Measurements from ENCODE around the gene PLPP3.

PLPP3 gene

GRCh38 chr1:56481140-56481694, 98.1 kb downstream of the PLPP3 start:
- no peaks in the 10 kb centered on the region for H3K36me3 Mint-ChIP-seq (ENCODE audit: low read depth)
- intact Hi-C loops (cut with micrococcal nuclease) = no loop called here
- no peaks in the 10 kb centered on the region for H3K9me3 Mint-ChIP-seq
- H3K4me1 Mint-ChIP-seq (ENCODE audit: low read depth) = peaks cover 25% of the 10 kb centered on the region
- no peak overlapping the region for H3K27ac Mint-ChIP-seq
- H3K4me3 Mint-ChIP-seq = no peak overlapping the region
- peaks cover 55% of the 10 kb centered on the region for H3K27me3 Mint-ChIP-seq

GRCh38 chr1:56478734-56479133, 100.6 kb downstream of the PLPP3 start:
- Mint-ChIP-seq H3K9me3 (no peaks in the 10 kb centered on the region), H3K36me3 (ENCODE audit: low read depth) (no peaks in the 10 kb centered on the region), H3K4me3 (no peak overlapping the region), H3K4me1 (ENCODE audit: low read depth) (peaks cover 36% of the 10 kb centered on the region), H3K27me3 (peaks cover 66% of the 10 kb centered on the region), H3K27ac (no peak overlapping the region)
- intact Hi-C loops (cut with micrococcal nuclease) = loop anchor here (10.0 kb wide), 1 partner anchor 54 kb away; no protein-coding TSS in a partner anchor

DNA sequence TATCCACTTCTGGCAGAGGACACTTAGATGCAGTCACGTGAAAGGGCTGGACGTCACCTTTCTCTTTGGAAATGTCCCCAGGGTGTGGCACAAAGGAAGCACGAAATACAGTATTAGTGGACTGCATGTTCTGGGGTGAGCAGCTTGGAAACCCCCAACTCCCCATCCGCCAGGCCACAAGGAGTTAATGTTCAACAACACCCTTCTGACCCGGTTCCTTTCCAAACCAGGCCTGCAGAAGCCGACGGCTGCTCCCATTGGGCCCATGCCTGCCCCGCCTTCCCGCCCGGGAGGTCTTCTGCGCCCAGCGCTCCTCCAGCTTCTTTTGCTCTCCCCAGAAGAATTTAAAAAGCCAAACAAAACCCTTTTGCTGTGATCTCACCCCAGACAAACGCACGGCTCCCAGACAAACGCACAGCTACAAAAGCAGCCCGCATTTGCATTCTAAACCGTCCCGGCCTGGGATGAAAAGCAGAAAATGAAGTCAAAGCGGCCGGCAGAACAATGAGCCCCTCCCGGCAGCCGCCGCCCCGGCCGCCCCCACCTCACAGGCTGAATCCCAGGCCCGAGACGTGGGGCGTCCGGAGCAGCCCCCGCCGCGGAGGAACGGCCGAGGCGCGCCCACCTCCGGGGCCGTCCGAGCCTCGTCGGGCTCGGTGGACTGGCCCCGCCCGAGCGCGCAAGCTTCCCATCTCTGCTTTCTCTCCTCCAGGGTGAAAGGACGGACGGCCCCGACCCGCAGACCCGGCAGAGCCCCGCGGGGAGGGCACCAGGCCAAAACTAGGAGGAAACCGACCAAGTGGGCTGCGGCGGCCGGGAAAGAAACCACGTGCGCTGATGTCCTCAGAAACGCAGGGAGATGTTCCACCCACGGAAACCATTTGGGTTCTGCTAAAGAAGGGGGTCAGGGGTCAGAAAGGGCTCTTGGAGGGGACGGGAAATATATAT, 101.9 kb downstream of the PLPP3 start:
- Mint-ChIP-seq H3K27ac (no peak overlapping the region), H3K27me3 (peaks cover 59% of the 10 kb centered on the region), H3K9me3 (no peaks in the 10 kb centered on the region), H3K36me3 (ENCODE audit: low read depth) (no peaks in the 10 kb centered on the region), H3K4me3 (peak overlapping the region; percentile 77), H3K4me1 (ENCODE audit: low read depth) (peaks cover 47% of the 10 kb centered on the region)
- intact Hi-C loops (cut with micrococcal nuclease) = loop anchor here (10.0 kb wide), 1 partner anchor 53 kb away; no protein-coding TSS in a partner anchor

DNA sequence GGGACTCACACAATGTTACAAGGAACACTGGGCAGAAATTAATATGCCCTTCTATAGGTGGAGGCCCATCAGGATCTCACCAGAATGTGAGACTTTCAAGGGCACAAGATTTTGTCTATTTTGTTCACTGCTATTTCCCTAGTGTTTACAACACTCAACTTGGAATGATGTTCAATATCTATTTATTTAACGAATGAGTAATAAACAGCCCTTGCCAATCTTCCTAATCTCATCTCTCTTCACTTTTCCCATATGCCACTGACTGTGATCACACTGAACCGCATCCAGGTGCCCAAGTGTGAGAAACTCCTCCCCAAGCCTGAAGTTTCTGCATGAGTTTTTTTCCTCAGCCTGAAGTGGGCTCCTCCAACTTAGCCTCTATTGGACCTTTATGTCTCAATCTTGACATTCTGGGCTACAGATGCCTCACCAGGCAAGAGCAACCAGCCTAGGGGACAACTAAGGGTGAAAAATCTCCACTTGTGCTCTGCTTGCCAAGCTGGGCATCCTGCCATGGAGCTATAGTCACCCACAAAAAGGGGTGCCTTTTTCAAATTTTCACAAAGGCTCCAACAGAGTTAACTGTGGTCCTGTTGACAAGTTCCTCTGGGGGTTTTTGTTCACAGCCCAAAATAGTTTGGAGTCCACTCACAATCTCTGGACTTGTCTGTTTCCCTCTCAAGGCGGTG, 105.6 kb downstream of the PLPP3 start:
- H3K9me3 Mint-ChIP-seq = no peaks in the 10 kb centered on the region
- H3K27me3 Mint-ChIP-seq = peaks cover 46% of the 10 kb centered on the region
- no peak overlapping the region for H3K4me3 Mint-ChIP-seq
- no peak overlapping the region for H3K27ac Mint-ChIP-seq
- intact Hi-C loops (cut with micrococcal nuclease) = loop anchor here (5.0 to 10.0 kb wide), 2 partner anchors 34 to 49 kb away; no protein-coding TSS in a partner anchor
- peaks cover 78% of the 10 kb centered on the region for H3K4me1 Mint-ChIP-seq (ENCODE audit: low read depth)
- no peaks in the 10 kb centered on the region for H3K36me3 Mint-ChIP-seq (ENCODE audit: low read depth)

- peaks cover 41% of the 10 kb centered on the region for H3K27me3 Mint-ChIP-seq
- peak overlapping the region; percentile 66 for H3K27ac Mint-ChIP-seq
- H3K9me3 Mint-ChIP-seq = no peaks in the 10 kb centered on the region
- intact Hi-C loops (cut with micrococcal nuclease) = loop anchor here (5.0 to 10.0 kb wide), 2 partner anchors 34 to 48 kb away; no protein-coding TSS in a partner anchor
- peaks cover 79% of the 10 kb centered on the region for H3K4me1 Mint-ChIP-seq (ENCODE audit: low read depth)
- H3K4me3 Mint-ChIP-seq = peak overlapping the region; percentile 9
- H3K36me3 Mint-ChIP-seq (ENCODE audit: low read depth) = no peaks in the 10 kb centered on the region
Observed at GRCh38 chr1:56472860-56473259, 106.5 kb downstream of the PLPP3 start.

DNA sequence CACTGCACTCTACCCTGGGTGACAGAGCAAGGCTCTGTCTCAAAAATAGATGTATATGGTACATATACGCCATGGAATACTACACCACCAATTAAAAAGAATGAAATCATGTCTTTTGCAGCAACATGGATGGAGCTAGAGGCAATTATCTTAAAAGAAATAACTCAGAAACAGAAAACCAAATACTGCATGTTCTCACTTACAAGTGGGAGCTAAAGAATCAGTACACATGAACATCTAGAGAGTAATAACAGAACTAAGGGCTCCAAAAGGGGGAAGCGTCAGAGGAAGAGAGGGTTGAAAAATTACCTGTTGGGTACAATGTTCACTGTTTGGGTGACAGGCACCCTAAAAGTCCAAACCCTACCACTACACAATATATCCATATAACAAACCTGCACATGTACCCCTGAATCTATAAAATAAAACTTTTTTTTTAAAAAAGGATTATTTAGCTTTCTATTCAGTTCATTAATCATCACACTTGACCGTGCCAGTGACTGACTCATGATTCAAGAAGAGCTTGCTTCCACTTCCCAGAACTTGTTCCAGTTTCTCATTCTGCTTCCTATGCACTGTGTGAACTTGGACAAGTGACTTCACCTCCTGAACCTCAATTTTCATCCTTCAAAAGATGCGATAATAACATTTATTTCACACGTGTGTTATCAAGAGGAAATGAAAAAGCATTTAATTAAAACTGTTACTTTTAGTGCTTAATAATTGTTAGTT, 109.6 kb downstream of the PLPP3 start:
- peaks cover 15% of the 10 kb centered on the region for H3K27me3 Mint-ChIP-seq
- peaks cover 82% of the 10 kb centered on the region for H3K4me1 Mint-ChIP-seq (ENCODE audit: low read depth)
- peak overlapping the region; percentile 20 for H3K27ac Mint-ChIP-seq
- H3K4me3 Mint-ChIP-seq = no peak overlapping the region
- peaks cover 8% of the 10 kb centered on the region for H3K9me3 Mint-ChIP-seq
- no peaks in the 10 kb centered on the region for H3K36me3 Mint-ChIP-seq (ENCODE audit: low read depth)
- intact Hi-C loops (cut with micrococcal nuclease) = loop anchor here (5.0 to 10.0 kb wide), 2 partner anchors 37 to 45 kb away; no protein-coding TSS in a partner anchor

GRCh38 chr1:56468518-56468917, 110.8 kb downstream of the PLPP3 start:
- Mint-ChIP-seq H3K4me1 (ENCODE audit: low read depth) (peaks cover 80% of the 10 kb centered on the region), H3K4me3 (no peak overlapping the region), H3K36me3 (ENCODE audit: low read depth) (no peaks in the 10 kb centered on the region), H3K27ac (peak overlapping the region; percentile 20), H3K9me3 (peaks cover 8% of the 10 kb centered on the region), H3K27me3 (peaks cover 7% of the 10 kb centered on the region)
- intact Hi-C loops (cut with micrococcal nuclease) = no loop called here

DNA sequence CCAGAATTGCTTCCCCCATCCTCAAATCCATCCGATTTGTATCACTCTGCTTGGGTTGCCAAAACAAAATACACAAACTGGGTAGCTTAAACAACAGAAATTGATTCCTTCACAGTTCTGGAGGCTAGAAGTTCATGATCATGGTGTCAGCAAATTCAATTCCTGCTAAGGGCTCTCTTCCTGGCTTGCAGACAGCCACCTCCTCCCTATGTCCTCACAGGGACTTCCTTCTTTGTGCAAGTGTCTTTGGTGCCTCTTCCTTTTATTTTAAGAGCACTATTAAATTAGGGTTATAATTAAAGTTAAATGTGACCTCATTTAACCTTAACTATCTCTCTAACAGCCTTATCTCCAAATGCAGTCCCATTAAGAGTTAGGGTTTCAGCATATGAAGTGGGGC, 112.8 kb downstream of the PLPP3 start:
- intact Hi-C loops (cut with micrococcal nuclease) = no loop called here

GRCh38 chr1:56464294-56464693, 115.1 kb downstream of the PLPP3 start:
- Mint-ChIP-seq H3K27ac (no peak overlapping the region), H3K9me3 (peaks cover 8% of the 10 kb centered on the region), H3K4me1 (ENCODE audit: low read depth) (peaks cover 58% of the 10 kb centered on the region), H3K27me3 (peaks cover 19% of the 10 kb centered on the region), H3K4me3 (no peak overlapping the region), H3K36me3 (ENCODE audit: low read depth) (no peaks in the 10 kb centered on the region)
- intact Hi-C loops (cut with micrococcal nuclease) = no loop called here

More for the DNA sequence above, 112.8 kb downstream of the PLPP3 start:
- no peak overlapping the region for H3K4me3 Mint-ChIP-seq
- no peaks in the 10 kb centered on the region for H3K36me3 Mint-ChIP-seq (ENCODE audit: low read depth)
- peaks cover 74% of the 10 kb centered on the region for H3K4me1 Mint-ChIP-seq (ENCODE audit: low read depth)
- H3K27ac Mint-ChIP-seq = peak overlapping the region; percentile 74
- H3K9me3 Mint-ChIP-seq = peaks cover 8% of the 10 kb centered on the region
- H3K27me3 Mint-ChIP-seq = peaks cover 14% of the 10 kb centered on the region

DNA sequence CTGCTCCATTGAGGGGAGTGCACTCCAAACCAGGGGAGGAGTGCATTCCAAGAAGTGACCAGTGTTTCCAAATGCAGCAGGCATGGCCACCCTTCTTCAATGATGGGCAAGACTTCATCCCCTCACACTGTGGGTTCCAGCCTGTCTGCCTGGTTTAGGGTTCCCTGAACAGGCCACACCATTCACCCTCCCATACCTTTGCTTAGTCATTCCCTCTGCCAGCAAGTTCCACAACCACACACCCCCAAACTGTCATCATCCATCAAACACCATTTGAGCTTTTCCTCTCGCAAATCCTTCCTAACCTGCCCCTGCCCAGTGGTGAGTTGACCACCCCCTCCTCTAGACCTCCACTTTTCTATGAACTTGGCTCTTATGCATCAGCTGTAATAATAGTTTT, 116.0 kb downstream of the PLPP3 start:
- no peak overlapping the region for H3K4me3 Mint-ChIP-seq
- H3K4me1 Mint-ChIP-seq (ENCODE audit: low read depth) = peaks cover 48% of the 10 kb centered on the region
- intact Hi-C loops (cut with micrococcal nuclease) = no loop called here
- peaks cover 24% of the 10 kb centered on the region for H3K27me3 Mint-ChIP-seq
- H3K9me3 Mint-ChIP-seq = peaks cover 8% of the 10 kb centered on the region
- no peak overlapping the region for H3K27ac Mint-ChIP-seq
- H3K36me3 Mint-ChIP-seq (ENCODE audit: low read depth) = no peaks in the 10 kb centered on the region

GRCh38 chr1:56462209-56462608, 117.2 kb downstream of the PLPP3 start:
- intact Hi-C loops (cut with micrococcal nuclease) = no loop called here
- Mint-ChIP-seq H3K36me3 (ENCODE audit: low read depth) (no peaks in the 10 kb centered on the region), H3K27ac (no peak overlapping the region), H3K9me3 (peaks cover 8% of the 10 kb centered on the region), H3K4me1 (ENCODE audit: low read depth) (peaks cover 43% of the 10 kb centered on the region), H3K4me3 (no peak overlapping the region), H3K27me3 (peaks cover 34% of the 10 kb centered on the region)

- Mint-ChIP-seq H3K27me3 (peaks cover 38% of the 10 kb centered on the region), H3K4me3 (no peak overlapping the region), H3K36me3 (ENCODE audit: low read depth) (no peaks in the 10 kb centered on the region), H3K4me1 (ENCODE audit: low read depth) (peaks cover 40% of the 10 kb centered on the region), H3K9me3 (peaks cover 7% of the 10 kb centered on the region), H3K27ac (no peak overlapping the region)
- intact Hi-C loops (cut with micrococcal nuclease) = no loop called here
Observed at GRCh38 chr1:56461158-56462127, 117.9 kb downstream of the PLPP3 start.

Measured in dendritic cell treated with granulocyte-macrophage colony-stimulating factor and Interleukin-4, amounts not matched to agents 40 ng/mL and 50 ng/mL, for 4 days (primary cell).